ENCODE measurements around the gene C10orf90. TPM values are rescaled to one million over a fixed set of nuclear protein-coding genes. Genes with fewer than 3 reads are reported as not detected.

Gene C10orf90
- total RNA-seq, 2 experiments from 2014 or later, result not detected

GRCh38 chr10:126468876-126469643 lies 201.4 kb downstream of the C10orf90 start:
- intact Hi-C loops (cut with DNase I, micrococcal nuclease), result no loop called here
- H3K27me3 Mint-ChIP-seq, result peaks cover 11% of the 10 kb centered on the region
- no peak overlapping the region for H3K4me3 ChIP-seq (ENCODE audit: low read length)
- peak overlapping the region; percentile 8 for H3K4me3 Mint-ChIP-seq
- POLR2A ChIA-PET, result interaction anchor here (0.6 kb wide), 2 partner anchors 71 to 76 kb away, joined by 3 read pairs; no protein-coding TSS in a partner anchor
- no peaks in the 10 kb centered on the region for H3K27me3 ChIP-seq (ENCODE audit: control insufficient read depth in 1 of 2, insufficient read depth in 2 of 2, low read length in 2 of 2)
- peaks cover 0 to 5% of the 10 kb centered on the region in 2 experiments for H3K9me3 ChIP-seq (ENCODE audit: control insufficient read depth in 1 of 2, insufficient read depth in 1 of 2, low read length in 2 of 2)
- H3K27ac Mint-ChIP-seq, result no peak overlapping the region
- peaks cover 11% of the 10 kb centered on the region for H3K4me1 Mint-ChIP-seq (ENCODE audit: low read depth)
- no peaks in the 10 kb centered on the region for H3K36me3 Mint-ChIP-seq (ENCODE audit: low read depth)
- TF ChIP-seq, protein P1, sequence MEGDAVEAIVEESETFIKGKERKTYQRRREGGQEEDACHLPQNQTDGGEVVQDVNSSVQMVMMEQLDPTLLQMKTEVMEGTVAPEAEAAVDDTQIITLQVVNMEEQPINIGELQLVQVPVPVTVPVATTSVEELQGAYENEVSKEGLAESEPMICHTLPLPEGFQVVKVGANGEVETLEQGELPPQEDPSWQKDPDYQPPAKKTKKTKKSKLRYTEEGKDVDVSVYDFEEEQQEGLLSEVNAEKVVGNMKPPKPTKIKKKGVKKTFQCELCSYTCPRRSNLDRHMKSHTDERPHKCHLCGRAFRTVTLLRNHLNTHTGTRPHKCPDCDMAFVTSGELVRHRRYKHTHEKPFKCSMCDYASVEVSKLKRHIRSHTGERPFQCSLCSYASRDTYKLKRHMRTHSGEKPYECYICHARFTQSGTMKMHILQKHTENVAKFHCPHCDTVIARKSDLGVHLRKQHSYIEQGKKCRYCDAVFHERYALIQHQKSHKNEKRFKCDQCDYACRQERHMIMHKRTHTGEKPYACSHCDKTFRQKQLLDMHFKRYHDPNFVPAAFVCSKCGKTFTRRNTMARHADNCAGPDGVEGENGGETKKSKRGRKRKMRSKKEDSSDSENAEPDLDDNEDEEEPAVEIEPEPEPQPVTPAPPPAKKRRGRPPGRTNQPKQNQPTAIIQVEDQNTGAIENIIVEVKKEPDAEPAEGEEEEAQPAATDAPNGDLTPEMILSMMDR (IDR thresholded peaks at IDR 0.05), result no peak
- CTCF ChIA-PET, result no interaction called here
- H3K36me3 ChIP-seq (ENCODE audit: insufficient read depth, low read length), result no peaks in the 10 kb centered on the region
- no peak overlapping the region for H3K27ac ChIP-seq (ENCODE audit: low read depth in 1 of 2, low read length in 2 of 2)
- H3K4me1 ChIP-seq (ENCODE audit: insufficient read depth, low read length), result peaks cover 28% of the 10 kb centered on the region
- peak; percentile 69 for ATAC-seq (ENCODE audit: poor library complexity)
- no peaks in the 10 kb centered on the region for H3K9me3 Mint-ChIP-seq
- peak in 5 of 14 experiments; percentile 8 to 70 (median 40) for DNase-seq

DNA sequence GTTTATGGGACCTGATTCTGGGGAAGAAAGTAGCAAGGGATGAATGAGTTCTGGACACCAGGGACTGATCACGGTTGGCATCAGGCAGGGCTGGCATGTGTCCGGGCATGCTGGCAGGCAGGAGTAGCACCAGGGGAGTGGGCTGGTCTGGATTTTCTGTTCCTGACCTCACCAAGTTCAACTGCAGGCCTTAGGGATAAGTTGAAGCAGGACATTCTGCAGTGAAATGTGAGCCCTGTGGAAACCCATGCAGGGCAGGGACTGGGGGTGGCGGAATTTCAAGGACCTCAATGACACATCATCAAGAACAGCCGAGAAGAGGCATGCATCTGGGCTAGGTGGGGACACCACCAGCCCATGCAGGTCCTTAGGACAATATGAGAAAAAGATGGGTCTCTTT lies 202.0 kb downstream of the C10orf90 start:
- Histone ChIP-seq H3K27me3 (ENCODE audit: control insufficient read depth in 1 of 2, insufficient read depth in 2 of 2, low read length in 2 of 2) (no peaks in the 10 kb centered on the region), H3K36me3 (ENCODE audit: insufficient read depth, low read length) (no peaks in the 10 kb centered on the region), H3K27ac (ENCODE audit: low read depth in 1 of 2, low read length in 2 of 2) (no peak overlapping the region), H3K9me3 (ENCODE audit: control insufficient read depth in 1 of 2, insufficient read depth in 1 of 2, low read length in 2 of 2) (peaks cover 0 to 7% of the 10 kb centered on the region in 2 experiments), H3K4me3 (ENCODE audit: low read length) (no peak overlapping the region), H3K4me1 (ENCODE audit: insufficient read depth, low read length) (peaks cover 28% of the 10 kb centered on the region)
- POLR2A ChIA-PET, result interaction anchor here (0.6 kb wide), 1 partner anchor 76 kb away, joined by 3 read pairs; no protein-coding TSS in a partner anchor
- Mint-ChIP-seq H3K4me3 (no peak overlapping the region), H3K27me3 (peaks cover 11% of the 10 kb centered on the region), H3K27ac (no peak overlapping the region), H3K4me1 (ENCODE audit: low read depth) (peaks cover 11% of the 10 kb centered on the region), H3K9me3 (no peaks in the 10 kb centered on the region), H3K36me3 (ENCODE audit: low read depth) (no peaks in the 10 kb centered on the region)
- TF ChIP-seq, protein P1 (IDR thresholded peaks at IDR 0.05), result no peak
- CTCF ChIA-PET, result no interaction called here
- intact Hi-C loops (cut with DNase I, micrococcal nuclease), result no loop called here
- no peak for DNase-seq
- ATAC-seq (ENCODE audit: poor library complexity), result no peak

- no peaks in the 10 kb centered on the region for H3K27me3 ChIP-seq (ENCODE audit: control insufficient read depth in 1 of 2, insufficient read depth in 2 of 2, low read length in 2 of 2)
- H3K9me3 ChIP-seq (ENCODE audit: control insufficient read depth in 1 of 2, insufficient read depth in 1 of 2, low read length in 2 of 2), result peaks cover 0 to 17% of the 10 kb centered on the region in 2 experiments
- no peak for DNase-seq
- peaks cover 11% of the 10 kb centered on the region for H3K4me1 Mint-ChIP-seq (ENCODE audit: low read depth)
- ATAC-seq (ENCODE audit: poor library complexity), result no peak
- no peaks in the 10 kb centered on the region for H3K36me3 ChIP-seq (ENCODE audit: insufficient read depth, low read length)
- H3K4me3 Mint-ChIP-seq, result no peak overlapping the region
- peaks cover 8% of the 10 kb centered on the region for H3K27me3 Mint-ChIP-seq
- H3K27ac ChIP-seq (ENCODE audit: low read depth in 1 of 2, low read length in 2 of 2), result no peak overlapping the region
- ChIA-PET CTCF (no interaction called here), POLR2A (no interaction called here)
- H3K4me3 ChIP-seq (ENCODE audit: low read length), result no peak overlapping the region
- no peaks in the 10 kb centered on the region for H3K9me3 Mint-ChIP-seq
- TF ChIP-seq, protein P1 (IDR thresholded peaks at IDR 0.05), result no peak
- intact Hi-C loops (cut with DNase I, micrococcal nuclease), result no loop called here
- H3K27ac Mint-ChIP-seq, result no peak overlapping the region
- H3K4me1 ChIP-seq (ENCODE audit: insufficient read depth, low read length), result peaks cover 26% of the 10 kb centered on the region
- H3K36me3 Mint-ChIP-seq (ENCODE audit: low read depth), result no peaks in the 10 kb centered on the region
These were observed 204.7 kb downstream of the C10orf90 start for GRCh38 chr10:126465771-126466170.
